H7 (cell line): ENCODE data around the gene TAL2. TPM values are rescaled to one million over a fixed set of nuclear protein-coding genes. Genes with fewer than 3 reads are reported as not detected.

ENCODE experiments used
- DNase-seq: peaks from one replicate; pipeline ENCODE4 v3.0.0; 2012
- H3K27me3 ChIP-seq: 2 replicates; pipeline ENCODE4 v1.6.0; 2011; ENCODE audit warnings: mild to moderate bottlenecking, low read length; ENCODE audit not compliant: control insufficient read depth, insufficient read depth
- H3K36me3 ChIP-seq: replicated peaks from 2 replicates; pipeline ENCODE4 v1.5.1; 2011; ENCODE audit warnings: low read length; ENCODE audit not compliant: control insufficient read depth, insufficient read depth
- H3K4me3 ChIP-seq: 2 replicates; pipeline ENCODE4 v1.5.1; 2011; ENCODE audit warnings: low read depth, mild to moderate bottlenecking, control low read depth, low read length, moderate library complexity; ENCODE audit not compliant: insufficient read depth
- total RNA-seq: library from RNA; depleted of rRNA; stranded (reverse); fragments of >200 nt; shearing (Covaris generic); gene quantifications from 2 replicates; pipeline ENCODE4 v1.2.3, GENCODE V29; 2014

Gene TAL2
- total RNA-seq, 1 experiment from 2014 or later: not detected

- DNase-seq: no peak
- H3K27me3 ChIP-seq: peaks cover 40% of the 10 kb centered on the region
- no peaks in the 10 kb centered on the region for H3K36me3 ChIP-seq
- H3K4me3 ChIP-seq: no peak overlapping the region
These were observed 3.9 kb upstream of the TAL2 start for GRCh38 chr9:105658351-105658750.

DNA sequence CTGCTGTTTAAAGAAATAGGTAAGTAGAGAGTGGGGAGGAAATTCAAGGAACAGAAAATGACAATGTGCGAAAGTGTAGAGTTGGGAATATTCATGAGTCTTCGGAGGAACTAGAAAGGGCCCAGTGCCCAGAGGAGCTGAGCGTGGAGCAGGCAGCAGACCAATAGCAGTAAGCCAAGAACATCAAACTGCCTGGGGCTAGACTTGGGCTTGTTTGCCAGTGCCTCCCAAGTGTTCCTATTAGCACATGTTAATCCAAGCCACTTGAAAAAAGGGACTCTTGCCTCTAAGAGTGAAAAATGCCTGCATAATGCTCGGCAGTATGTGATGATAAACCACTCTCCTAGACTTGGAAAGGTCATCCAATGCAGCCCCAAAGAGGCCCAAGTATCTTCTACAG, 1.2 kb upstream of the TAL2 start:
- no peak overlapping the region for H3K4me3 ChIP-seq
- H3K36me3 ChIP-seq: no peaks in the 10 kb centered on the region
- peaks cover 24% of the 10 kb centered on the region for H3K27me3 ChIP-seq
- DNase-seq: no peak

DNA sequence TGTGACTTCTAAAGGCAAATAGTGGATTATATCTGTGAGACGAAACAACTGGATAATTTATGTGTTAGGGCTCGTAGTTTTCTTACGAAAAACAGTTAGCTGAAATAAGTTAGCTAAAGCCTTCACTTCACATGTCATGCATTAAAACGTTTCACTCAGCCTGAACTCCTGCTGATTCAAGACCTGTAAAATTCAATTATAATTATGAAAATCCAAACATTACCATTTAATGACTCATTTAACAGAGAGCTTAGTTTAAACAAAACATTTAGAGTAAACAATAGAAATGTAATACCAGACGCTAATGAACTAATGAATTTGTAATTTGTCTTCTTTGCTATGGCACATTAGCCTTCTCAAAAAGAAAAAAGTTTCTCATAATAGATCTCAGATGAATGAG, 1.7 kb downstream of the TAL2 start:
- Histone ChIP-seq H3K36me3 (no peaks in the 10 kb centered on the region), H3K27me3 (peaks cover 5% of the 10 kb centered on the region; the same call in 1 of the 2 replicates), H3K4me3 (no peak overlapping the region)
- no peak for DNase-seq

DNA sequence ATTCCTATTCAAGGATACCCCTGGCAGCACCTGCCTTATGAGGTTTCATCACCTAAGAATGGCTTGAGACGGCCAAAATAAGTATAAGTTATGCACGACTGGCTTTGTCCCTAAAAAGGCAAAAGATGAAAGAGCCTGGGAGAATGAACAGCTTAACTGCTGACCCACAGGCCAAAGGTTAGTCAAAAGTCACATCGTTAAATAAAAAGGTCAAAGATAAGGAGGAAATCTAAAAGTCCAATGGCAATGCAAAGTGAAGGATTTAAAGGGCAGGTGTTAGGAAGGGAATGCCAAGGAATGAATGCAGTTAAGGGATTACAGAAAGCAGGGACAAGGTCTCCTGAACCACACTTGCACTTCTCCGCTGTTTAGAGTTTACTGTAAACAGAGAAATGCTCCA, 5.6 kb downstream of the TAL2 start:
- Histone ChIP-seq H3K36me3 (no peaks in the 10 kb centered on the region), H3K27me3 (no peaks in the 10 kb centered on the region; the same call in 1 of the 2 replicates), H3K4me3 (no peak overlapping the region)
- DNase-seq: no peak

DNA sequence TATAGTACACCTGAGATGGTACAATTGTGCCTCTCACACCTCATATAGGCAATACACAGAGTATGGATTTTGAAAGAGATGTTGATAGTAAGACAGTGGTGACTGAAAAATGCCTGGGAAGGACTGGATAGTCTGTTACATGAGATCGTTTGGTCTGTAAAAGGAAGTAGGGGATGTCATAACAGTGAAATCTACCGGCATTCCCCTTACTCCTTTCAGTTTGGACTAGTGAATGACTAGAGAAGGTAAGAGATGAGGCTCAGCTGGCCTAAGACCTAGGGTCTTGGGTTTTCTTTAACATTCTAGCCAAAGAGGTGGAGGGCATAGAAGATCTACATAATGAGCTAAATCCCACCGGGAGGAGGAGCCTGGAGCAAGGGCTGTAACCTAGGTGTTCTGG, 8.1 kb downstream of the TAL2 start:
- no peak overlapping the region for H3K4me3 ChIP-seq
- DNase-seq: no peak
- H3K27me3 ChIP-seq: no peaks in the 10 kb centered on the region; the same call in 1 of the 2 replicates
- no peaks in the 10 kb centered on the region for H3K36me3 ChIP-seq

DNA sequence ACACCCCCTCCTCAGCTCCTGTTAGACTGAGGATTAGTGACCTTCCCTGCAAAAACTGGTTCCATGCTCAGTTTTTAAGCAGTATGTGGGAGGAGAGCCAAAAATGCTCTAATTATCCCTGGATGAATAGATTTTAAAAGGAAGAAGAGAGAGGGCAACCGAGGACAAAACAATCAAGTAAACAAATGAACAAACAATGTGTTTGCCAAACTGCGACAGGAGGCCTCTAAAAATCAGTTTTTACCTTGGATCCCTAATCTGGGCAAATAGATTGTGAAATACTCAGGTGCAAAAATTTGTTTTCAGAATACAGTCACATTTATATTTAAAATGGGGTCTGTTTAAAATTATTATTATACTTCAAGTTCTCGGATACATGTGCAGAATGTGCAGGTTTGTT, 8.5 kb downstream of the TAL2 start:
- no peak for DNase-seq
- no peaks in the 10 kb centered on the region for H3K36me3 ChIP-seq
- no peak overlapping the region for H3K4me3 ChIP-seq
- no peaks in the 10 kb centered on the region for H3K27me3 ChIP-seq

DNA sequence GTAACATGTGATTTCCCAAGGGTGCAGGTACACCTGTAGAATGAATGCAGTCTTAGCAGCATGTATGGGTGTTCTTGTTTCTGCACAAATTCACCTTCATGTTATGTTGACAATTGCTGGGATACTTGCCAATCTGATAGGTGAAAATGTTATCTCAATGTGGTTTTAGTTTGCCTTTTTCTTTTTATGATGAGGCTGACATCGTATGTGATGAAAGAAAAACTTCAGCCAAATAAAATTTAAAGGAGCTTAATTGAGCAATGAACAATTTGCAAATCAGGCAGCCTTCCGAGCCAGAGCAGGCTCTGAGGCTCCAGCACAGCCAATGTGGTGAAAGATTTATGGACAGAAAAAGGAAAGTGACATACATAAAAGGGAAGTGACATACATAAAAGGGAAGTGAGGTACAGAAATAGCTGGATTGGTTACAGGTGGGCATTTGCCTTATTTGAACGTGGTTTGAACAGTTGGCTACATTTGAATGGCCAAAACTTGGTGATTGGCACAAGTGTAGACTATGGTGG, 10.5 kb downstream of the TAL2 start:
- no peak for DNase-seq
- no peaks in the 10 kb centered on the region for H3K27me3 ChIP-seq
- no peak overlapping the region for H3K4me3 ChIP-seq
- H3K36me3 ChIP-seq: no peaks in the 10 kb centered on the region

GRCh38 chr9:105673850-105674387, 11.7 kb downstream of the TAL2 start:
- DNase-seq: no peak

GRCh38 chr9:105676351-105676923, 14.2 kb downstream of the TAL2 start:
- Histone ChIP-seq H3K36me3 (no peaks in the 10 kb centered on the region), H3K27me3 (no peaks in the 10 kb centered on the region; the same call in 1 of the 2 replicates), H3K4me3 (no peak overlapping the region)
- no peak for DNase-seq

More at GRCh38 chr9:105673850-105674387, 11.7 kb downstream of the TAL2 start:
- no peak overlapping the region for H3K4me3 ChIP-seq
- H3K27me3 ChIP-seq: no peaks in the 10 kb centered on the region
- no peaks in the 10 kb centered on the region for H3K36me3 ChIP-seq

DNA sequence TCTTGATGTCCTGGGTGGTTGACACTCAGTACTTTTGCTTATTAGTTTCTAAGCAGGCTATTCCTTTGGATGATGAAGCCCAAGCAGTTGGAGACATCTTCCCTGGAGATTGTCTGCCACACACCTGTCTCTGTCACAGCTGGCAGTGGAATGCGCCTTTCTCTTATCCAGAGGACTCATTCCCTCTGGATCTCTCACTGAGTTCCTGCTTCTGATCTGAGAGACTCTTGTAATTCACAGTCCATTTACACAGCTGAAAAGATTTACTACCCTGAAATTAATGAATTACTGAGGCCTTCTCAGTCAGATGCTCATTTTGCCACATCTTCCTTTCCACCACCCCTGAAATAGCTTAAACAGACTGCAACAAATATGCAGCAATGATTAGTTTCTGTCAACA, 15.9 kb downstream of the TAL2 start:
- Histone ChIP-seq H3K4me3 (no peak overlapping the region), H3K36me3 (no peaks in the 10 kb centered on the region), H3K27me3 (no peaks in the 10 kb centered on the region; the same call in 1 of the 2 replicates)
- DNase-seq: no peak

- H3K27me3 ChIP-seq: no peaks in the 10 kb centered on the region; the same call in 1 of the 2 replicates
- no peak overlapping the region for H3K4me3 ChIP-seq
- H3K36me3 ChIP-seq: no peaks in the 10 kb centered on the region
- DNase-seq: no peak
These were observed 16.5 kb downstream of the TAL2 start for GRCh38 chr9:105678781-105679180.

GRCh38 chr9:105679257-105680022, 17.2 kb downstream of the TAL2 start:
- DNase-seq: no peak
- Histone ChIP-seq H3K36me3 (no peaks in the 10 kb centered on the region), H3K27me3 (no peaks in the 10 kb centered on the region; the same call in 1 of the 2 replicates), H3K4me3 (no peak overlapping the region)

GRCh38 chr9:105681313-105681712, 19.1 kb downstream of the TAL2 start:
- no peaks in the 10 kb centered on the region for H3K36me3 ChIP-seq
- H3K27me3 ChIP-seq: no peaks in the 10 kb centered on the region; the same call in 1 of the 2 replicates
- H3K4me3 ChIP-seq: no peak overlapping the region
- DNase-seq: no peak

- Histone ChIP-seq H3K4me3 (no peak overlapping the region), H3K36me3 (no peaks in the 10 kb centered on the region), H3K27me3 (no peaks in the 10 kb centered on the region; the same call in 1 of the 2 replicates)
- DNase-seq: no peak
These were observed 19.5 kb downstream of the TAL2 start for GRCh38 chr9:105681724-105682123.
